Measurements from ENCODE around the gene ZC2HC1B. TPM values are rescaled to one million over a fixed set of nuclear protein-coding genes. Genes with fewer than 3 reads are reported as not detected.

The ZC2HC1B gene
- total RNA-seq, 2 experiments from 2014 or later: not detected

GRCh38 chr6:143957679-143958274 is 93.5 kb downstream of the ZC2HC1B start:
- no peaks in the 10 kb centered on the region for H3K4me1 Mint-ChIP-seq
- H3K36me3 Mint-ChIP-seq: no peaks in the 10 kb centered on the region
- H3K27me3 Mint-ChIP-seq: no peaks in the 10 kb centered on the region
- H3K27ac Mint-ChIP-seq: no peak overlapping the region
- H3K9me3 Mint-ChIP-seq: no peaks in the 10 kb centered on the region
- no peak for DNase-seq
- no peak overlapping the region for H3K4me3 Mint-ChIP-seq

- no peaks in the 10 kb centered on the region for H3K36me3 Mint-ChIP-seq
- no peak overlapping the region for H3K27ac Mint-ChIP-seq
- no peaks in the 10 kb centered on the region for H3K9me3 Mint-ChIP-seq
- H3K27me3 Mint-ChIP-seq: no peaks in the 10 kb centered on the region
- no peak for DNase-seq
- no peaks in the 10 kb centered on the region for H3K4me1 Mint-ChIP-seq
- no peak overlapping the region for H3K4me3 Mint-ChIP-seq
These were observed 94.6 kb downstream of the ZC2HC1B start for GRCh38 chr6:143958839-143959399.

GRCh38 chr6:143959927-143960326 is 95.7 kb downstream of the ZC2HC1B start:
- Mint-ChIP-seq H3K4me3 (no peak overlapping the region), H3K27me3 (no peaks in the 10 kb centered on the region), H3K36me3 (no peaks in the 10 kb centered on the region), H3K27ac (no peak overlapping the region), H3K9me3 (no peaks in the 10 kb centered on the region), H3K4me1 (no peaks in the 10 kb centered on the region)
- no peak for DNase-seq

GRCh38 chr6:143961066-143961465 is 96.8 kb downstream of the ZC2HC1B start:
- H3K4me1 Mint-ChIP-seq: no peaks in the 10 kb centered on the region
- H3K4me3 Mint-ChIP-seq: no peak overlapping the region
- H3K9me3 Mint-ChIP-seq: no peaks in the 10 kb centered on the region
- H3K27ac Mint-ChIP-seq: no peak overlapping the region
- no peaks in the 10 kb centered on the region for H3K27me3 Mint-ChIP-seq
- no peak for DNase-seq
- no peaks in the 10 kb centered on the region for H3K36me3 Mint-ChIP-seq

- no peaks in the 10 kb centered on the region for H3K27me3 Mint-ChIP-seq
- H3K4me1 Mint-ChIP-seq: no peaks in the 10 kb centered on the region
- no peak overlapping the region for H3K4me3 Mint-ChIP-seq
- DNase-seq: no peak
- H3K36me3 Mint-ChIP-seq: no peaks in the 10 kb centered on the region
- no peak overlapping the region for H3K27ac Mint-ChIP-seq
- H3K9me3 Mint-ChIP-seq: no peaks in the 10 kb centered on the region
These were observed 97.9 kb downstream of the ZC2HC1B start for GRCh38 chr6:143961886-143962878.

- Mint-ChIP-seq H3K27ac (no peak overlapping the region), H3K27me3 (no peaks in the 10 kb centered on the region), H3K4me1 (no peaks in the 10 kb centered on the region), H3K4me3 (no peak overlapping the region), H3K36me3 (no peaks in the 10 kb centered on the region), H3K9me3 (no peaks in the 10 kb centered on the region)
- DNase-seq: no peak
These were observed 99.1 kb downstream of the ZC2HC1B start for GRCh38 chr6:143963158-143963919.

- H3K4me1 Mint-ChIP-seq: no peaks in the 10 kb centered on the region
- no peak overlapping the region for H3K4me3 Mint-ChIP-seq
- no peaks in the 10 kb centered on the region for H3K36me3 Mint-ChIP-seq
- no peak for DNase-seq
- no peak overlapping the region for H3K27ac Mint-ChIP-seq
- no peaks in the 10 kb centered on the region for H3K9me3 Mint-ChIP-seq
- H3K27me3 Mint-ChIP-seq: no peaks in the 10 kb centered on the region
These were observed 100.4 kb downstream of the ZC2HC1B start for GRCh38 chr6:143964674-143965081.

GRCh38 chr6:143965503-143966171 is 101.4 kb downstream of the ZC2HC1B start:
- DNase-seq: no peak
- Mint-ChIP-seq H3K9me3 (no peaks in the 10 kb centered on the region), H3K27ac (no peak overlapping the region), H3K27me3 (no peaks in the 10 kb centered on the region), H3K4me1 (no peaks in the 10 kb centered on the region), H3K4me3 (no peak overlapping the region), H3K36me3 (no peaks in the 10 kb centered on the region)

GRCh38 chr6:143966312-143966711 is 102.0 kb downstream of the ZC2HC1B start:
- no peaks in the 10 kb centered on the region for H3K9me3 Mint-ChIP-seq
- H3K4me1 Mint-ChIP-seq: no peaks in the 10 kb centered on the region
- no peaks in the 10 kb centered on the region for H3K27me3 Mint-ChIP-seq
- no peak for DNase-seq
- H3K27ac Mint-ChIP-seq: no peak overlapping the region
- no peak overlapping the region for H3K4me3 Mint-ChIP-seq
- H3K36me3 Mint-ChIP-seq: no peaks in the 10 kb centered on the region

GRCh38 chr6:143967706-143968376 is 103.6 kb downstream of the ZC2HC1B start:
- H3K9me3 Mint-ChIP-seq: no peaks in the 10 kb centered on the region

GRCh38 chr6:143969077-143969476 is 104.8 kb downstream of the ZC2HC1B start:
- no peak overlapping the region for H3K4me3 Mint-ChIP-seq
- no peak overlapping the region for H3K27ac Mint-ChIP-seq
- H3K36me3 Mint-ChIP-seq: no peaks in the 10 kb centered on the region
- H3K4me1 Mint-ChIP-seq: no peaks in the 10 kb centered on the region
- no peaks in the 10 kb centered on the region for H3K27me3 Mint-ChIP-seq
- no peaks in the 10 kb centered on the region for H3K9me3 Mint-ChIP-seq
- no peak for DNase-seq

More at GRCh38 chr6:143967706-143968376, 103.6 kb downstream of the ZC2HC1B start:
- no peaks in the 10 kb centered on the region for H3K36me3 Mint-ChIP-seq
- H3K4me3 Mint-ChIP-seq: no peak overlapping the region
- no peak overlapping the region for H3K27ac Mint-ChIP-seq
- H3K4me1 Mint-ChIP-seq: no peaks in the 10 kb centered on the region
- no peak for DNase-seq
- no peaks in the 10 kb centered on the region for H3K27me3 Mint-ChIP-seq

- H3K4me3 Mint-ChIP-seq: no peak overlapping the region
- no peaks in the 10 kb centered on the region for H3K27me3 Mint-ChIP-seq
- H3K4me1 Mint-ChIP-seq: no peaks in the 10 kb centered on the region
- no peaks in the 10 kb centered on the region for H3K36me3 Mint-ChIP-seq
- no peak overlapping the region for H3K27ac Mint-ChIP-seq
- no peaks in the 10 kb centered on the region for H3K9me3 Mint-ChIP-seq
- DNase-seq: no peak
These were observed 106.4 kb downstream of the ZC2HC1B start for GRCh38 chr6:143970456-143971218.

- no peaks in the 10 kb centered on the region for H3K36me3 Mint-ChIP-seq
- no peak for DNase-seq
- H3K9me3 Mint-ChIP-seq: no peaks in the 10 kb centered on the region
- H3K27ac Mint-ChIP-seq: no peak overlapping the region
- H3K4me3 Mint-ChIP-seq: no peak overlapping the region
- H3K27me3 Mint-ChIP-seq: no peaks in the 10 kb centered on the region
- no peaks in the 10 kb centered on the region for H3K4me1 Mint-ChIP-seq
These were observed 107.4 kb downstream of the ZC2HC1B start for GRCh38 chr6:143971482-143972205.
